Adrenal gland (tissue), 5 donors: ENCODE measurements around the gene HOXC11.

Experiments
- POLR2A ChIP-seq, 2 donors: fragments of 450-650 bp; IDR thresholded peaks; one replicate each; pipeline ENCODE4 v1.6.1; 2017; ENCODE audit warnings: antibody characterized with exemption in 2 of 2, mild to moderate bottlenecking in 2 of 2, moderate library complexity in 1 of 2
- TF ChIP-seq, protein P1 (sequence below), 6 experiments: fragments of 450-650 bp in 4 of 6; fragments of 200-600 bp in 2 of 6; sonication (generic) in 1 of 6; IDR thresholded peaks; 1 replicate in 5 of 6; 2 replicates in 1 of 6; pipeline versions ENCODE4 v1.5.1 to v1.8.0; 2016 to 2021; ENCODE audit warnings: antibody characterized with exemption in 6 of 6, mild to moderate bottlenecking in 2 of 6, moderate library complexity in 1 of 6
- donor health status: DM: no; HTN: no; CAD: no.

DNA sequence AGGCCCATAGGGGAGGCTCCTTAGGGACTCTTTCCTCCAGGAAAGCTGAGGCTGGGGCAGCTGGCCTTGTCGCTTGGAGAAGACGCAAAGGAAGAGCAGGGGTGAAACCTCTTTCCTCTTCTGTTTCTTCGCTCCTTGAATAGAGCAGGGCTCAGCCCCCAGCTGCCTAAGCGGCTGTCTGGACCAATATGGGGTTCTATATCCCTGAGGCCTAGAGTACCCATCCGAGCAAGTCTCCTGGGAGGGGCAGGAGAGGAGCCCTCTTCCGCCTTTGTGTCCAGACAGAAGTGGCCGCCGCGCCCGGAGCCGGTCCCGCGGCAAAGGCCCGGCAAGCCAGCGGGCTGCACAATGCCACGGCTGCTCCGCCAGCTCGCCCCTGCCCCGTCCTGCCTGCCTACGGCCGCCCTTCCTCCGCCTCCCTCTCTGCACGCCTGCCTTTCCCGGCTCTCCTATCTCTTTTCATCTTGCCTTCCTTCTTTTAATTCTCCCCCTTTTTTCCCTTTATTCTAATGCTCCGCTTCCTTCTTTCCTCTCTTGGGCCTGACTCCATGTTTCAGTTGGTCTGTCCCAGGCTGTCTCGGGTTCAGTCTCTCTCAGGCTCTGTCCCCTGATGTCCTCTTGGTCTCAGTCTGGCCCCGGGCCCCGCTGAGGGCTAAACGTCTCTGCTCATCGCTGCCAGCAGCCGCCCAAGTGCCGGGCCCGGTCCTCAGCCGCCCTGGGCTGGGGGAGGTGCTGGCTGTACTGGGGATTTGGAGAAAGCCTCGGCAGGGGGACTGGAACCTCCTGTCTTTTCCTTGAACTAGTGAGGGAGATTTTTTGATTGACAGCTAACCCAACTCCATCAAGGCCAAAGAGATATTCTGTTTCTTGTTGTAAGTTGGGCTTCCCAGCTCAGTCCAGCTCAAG lies 24.5 kb downstream of the HOXC11 start:
- TF ChIP-seq POLR2A (IDR thresholded peaks at IDR 0.05) = no peak
- TF ChIP-seq, protein P1, sequence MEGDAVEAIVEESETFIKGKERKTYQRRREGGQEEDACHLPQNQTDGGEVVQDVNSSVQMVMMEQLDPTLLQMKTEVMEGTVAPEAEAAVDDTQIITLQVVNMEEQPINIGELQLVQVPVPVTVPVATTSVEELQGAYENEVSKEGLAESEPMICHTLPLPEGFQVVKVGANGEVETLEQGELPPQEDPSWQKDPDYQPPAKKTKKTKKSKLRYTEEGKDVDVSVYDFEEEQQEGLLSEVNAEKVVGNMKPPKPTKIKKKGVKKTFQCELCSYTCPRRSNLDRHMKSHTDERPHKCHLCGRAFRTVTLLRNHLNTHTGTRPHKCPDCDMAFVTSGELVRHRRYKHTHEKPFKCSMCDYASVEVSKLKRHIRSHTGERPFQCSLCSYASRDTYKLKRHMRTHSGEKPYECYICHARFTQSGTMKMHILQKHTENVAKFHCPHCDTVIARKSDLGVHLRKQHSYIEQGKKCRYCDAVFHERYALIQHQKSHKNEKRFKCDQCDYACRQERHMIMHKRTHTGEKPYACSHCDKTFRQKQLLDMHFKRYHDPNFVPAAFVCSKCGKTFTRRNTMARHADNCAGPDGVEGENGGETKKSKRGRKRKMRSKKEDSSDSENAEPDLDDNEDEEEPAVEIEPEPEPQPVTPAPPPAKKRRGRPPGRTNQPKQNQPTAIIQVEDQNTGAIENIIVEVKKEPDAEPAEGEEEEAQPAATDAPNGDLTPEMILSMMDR (IDR thresholded peaks at IDR 0.05) = no peak
